GM23338 (cell line): ENCODE measurements around the gene SEMA4D. TPM values are rescaled to one million over a fixed set of nuclear protein-coding genes. Genes with fewer than 3 reads are reported as not detected.
"Not testable (repeated sequence)": the region's sequence is repeated elsewhere in the genome, so short reads cannot be mapped to it uniquely, and the experiment has no call there.

Experiments used
- ATAC-seq: fragments of 200-7000 bp; cut with Tn5 transposase; 3 replicates; pipeline ENCODE4 v1.9.1; 2020
- DNase-seq: peaks from one replicate; pipeline ENCODE4 v3.0.0-alpha.2; 2015; ENCODE audit warnings: low spot score
- H2AFZ ChIP-seq: fragments of 200-600 bp; sonication (generic); 2 replicates; pipeline ENCODE4 v1.8.0; 2016; ENCODE audit warnings: antibody characterized with exemption, mild to moderate bottlenecking, moderate library complexity
- H3F3A ChIP-seq: fragments of 200-600 bp; sonication (generic); replicated peaks from 2 replicates; pipeline ENCODE4 v1.8.0; 2017; ENCODE audit warnings: antibody characterized with exemption, mixed run types, low read depth
- H3K27ac ChIP-seq: fragments of 200-600 bp; sonication (generic); 2 replicates; pipeline ENCODE4 v1.6.1; 2016; ENCODE audit warnings: low read depth
- H3K27me3 ChIP-seq: fragments of 200-600 bp; sonication (generic); 2 replicates; pipeline ENCODE4 v1.8.0; 2016; ENCODE audit warnings: mild to moderate bottlenecking, mixed run types, moderate library complexity; ENCODE audit not compliant: insufficient read depth
- H3K36me3 ChIP-seq: fragments of 200-600 bp; sonication (generic); 2 replicates; pipeline ENCODE4 v1.8.0; 2016; ENCODE audit warnings: mild to moderate bottlenecking; ENCODE audit not compliant: insufficient read depth
- H3K4me1 ChIP-seq: fragments of 200-600 bp; sonication (generic); 2 replicates; pipeline ENCODE4 v1.8.0; 2016; ENCODE audit warnings: mild to moderate bottlenecking, moderate library complexity; ENCODE audit not compliant: insufficient read depth
- H3K4me2 ChIP-seq: fragments of 200-600 bp; sonication (generic); 2 replicates; pipeline ENCODE4 v1.7.1; 2017; ENCODE audit warnings: mixed run types
- H3K4me3 ChIP-seq: fragments of 200-600 bp; sonication (generic); 2 replicates; pipeline ENCODE4 v1.6.1; 2016; ENCODE audit warnings: mixed run types
- H3K79me2 ChIP-seq: fragments of 200-600 bp; sonication (generic); replicated peaks from 2 replicates; pipeline ENCODE4 v1.8.0; 2017; ENCODE audit warnings: mild to moderate bottlenecking; ENCODE audit not compliant: insufficient read depth
- H3K9me2 ChIP-seq: fragments of 200-600 bp; sonication (generic); 2 replicates; pipeline ENCODE4 v1.8.0; 2017; ENCODE audit not compliant: insufficient read depth
- H4K20me1 ChIP-seq: fragments of 200-600 bp; sonication (generic); replicated peaks from 2 replicates; pipeline ENCODE4 v1.8.0; 2017; ENCODE audit warnings: mild to moderate bottlenecking; ENCODE audit not compliant: insufficient read depth
- H3K27ac Mint-ChIP-seq: 2 replicates; pipeline ENCODE4 v1.8.0; 2020; ENCODE audit warnings: inconsistent platforms, mild to moderate bottlenecking, moderate library complexity, mixed read lengths
- H3K27me3 Mint-ChIP-seq: 3 replicates; pipeline ENCODE4 v1.8.0; 2022; ENCODE audit warnings: low read depth, mild to moderate bottlenecking, moderate library complexity, mixed read lengths, inconsistent platforms; ENCODE audit not compliant: insufficient read depth, poor library complexity
- H3K36me3 Mint-ChIP-seq: 3 replicates; pipeline ENCODE4 v1.8.0; 2021; ENCODE audit warnings: low read depth, mild to moderate bottlenecking, inconsistent platforms, moderate library complexity, mixed read lengths
- H3K4me1 Mint-ChIP-seq: 3 replicates; pipeline ENCODE4 v1.8.0; 2020; ENCODE audit warnings: mild to moderate bottlenecking, inconsistent platforms, mixed read lengths
- H3K4me3 Mint-ChIP-seq: 3 replicates; pipeline ENCODE4 v1.8.0; 2021; ENCODE audit warnings: moderate library complexity, mild to moderate bottlenecking, inconsistent platforms, mixed read lengths
- H3K9me3 Mint-ChIP-seq: 3 replicates; pipeline ENCODE4 v1.8.0; 2020; ENCODE audit warnings: moderate library complexity, mild to moderate bottlenecking, inconsistent platforms, mixed read lengths
- REST ChIP-seq: IDR thresholded peaks from one replicate; pipeline ENCODE4 v1.6.1; 2018; ENCODE audit warnings: antibody characterized with exemption; ENCODE audit not compliant: unreplicated experiment
- STAT1 ChIP-seq: IDR thresholded peaks from one replicate; pipeline ENCODE4 v1.6.1; 2016; ENCODE audit warnings: antibody characterized with exemption; ENCODE audit not compliant: unreplicated experiment
- polyA plus RNA-seq: library from polyadenylated mRNA; unstranded; fragments of >200 nt; fragmentation: Nextera tagmentation; extraction: Ambion mirVana; gene quantifications from 2 replicates; pipeline ENCODE4 v1.2.1, GENCODE V29; 2016
- total RNA-seq: library from RNA; depleted of rRNA; stranded (reverse); fragments of >200 nt; shearing (Covaris generic); gene quantifications from 2 replicates; pipeline ENCODE4 v1.2.3, GENCODE V29; 2014

The SEMA4D gene
- total and polyA plus RNA-seq, 2 experiments from 2014 or later: 19.3 to 63.0 TPM

- Mint-ChIP-seq H3K27ac (no peak overlapping the region), H3K27me3 (peaks cover 10% of the 10 kb centered on the region), H3K9me3 (0 out of 3 replicates have a peak, but pooled peaks cover 6% of the 10 kb centered on the region), H3K4me1 (peaks cover 55% of the 10 kb centered on the region), H3K4me3 (no peak overlapping the region), H3K36me3 (peaks cover 23% of the 10 kb centered on the region)
- Histone ChIP-seq H3K4me2 (no peak overlapping the region), H2AFZ (no peak overlapping the region), H3K4me3 (no peak overlapping the region), H3F3A (no peaks in the 10 kb centered on the region), H3K79me2 (peaks cover 86% of the 10 kb centered on the region), H3K27me3 (no peaks in the 10 kb centered on the region), H4K20me1 (peaks cover 15% of the 10 kb centered on the region), H3K9me2 (no peaks in the 10 kb centered on the region), H3K4me1 (peaks cover 29% of the 10 kb centered on the region), H3K36me3 (no peaks in the 10 kb centered on the region), H3K27ac (no peak overlapping the region)
- TF ChIP-seq STAT1 (no peak), REST (no peak)
- no peak for DNase-seq
- ATAC-seq: no peak
These were observed 16.4 kb downstream of the SEMA4D start for GRCh38 chr9:89481538-89481915.

GRCh38 chr9:89480825-89481537, 16.9 kb downstream of the SEMA4D start:
- H3K27me3 ChIP-seq: no peaks in the 10 kb centered on the region
- H3K4me2 ChIP-seq: no peak overlapping the region
- Mint-ChIP-seq H3K27me3 (peaks cover 10% of the 10 kb centered on the region), H3K4me1 (peaks cover 52% of the 10 kb centered on the region), H3K4me3 (no peak overlapping the region), H3K9me3 (0 out of 3 replicates have a peak, but pooled peaks cover 6% of the 10 kb centered on the region), H3K36me3 (peaks cover 23% of the 10 kb centered on the region), H3K27ac (no peak overlapping the region; the same call in 1 of the 2 replicates)
- H3K27ac ChIP-seq: no peak overlapping the region
- ATAC-seq (no peak), DNase-seq (no peak)
- no peaks in the 10 kb centered on the region for H3K36me3 ChIP-seq
- peaks cover 15% of the 10 kb centered on the region for H4K20me1 ChIP-seq
- TF ChIP-seq STAT1: no peak
- no peak overlapping the region for H3K4me3 ChIP-seq
- H3K4me1 ChIP-seq: peaks cover 29% of the 10 kb centered on the region
- no peaks in the 10 kb centered on the region for H3F3A ChIP-seq
- no peaks in the 10 kb centered on the region for H3K9me2 ChIP-seq
- no peak overlapping the region for H2AFZ ChIP-seq
- H3K79me2 ChIP-seq: peaks cover 86% of the 10 kb centered on the region

GRCh38 chr9:89480372-89480771, 17.5 kb downstream of the SEMA4D start:
- Mint-ChIP-seq H3K4me1 (peaks cover 52% of the 10 kb centered on the region), H3K36me3 (peaks cover 23% of the 10 kb centered on the region)
- not testable (repeated sequence) for ATAC-seq, H3K4me3 ChIP-seq, H3K9me3 Mint-ChIP-seq, H3K9me2 ChIP-seq, H3K4me3 Mint-ChIP-seq, H3K27ac ChIP-seq, DNase-seq, H3K27me3 ChIP-seq, H3K27me3 Mint-ChIP-seq, H3K27ac Mint-ChIP-seq, H3K36me3 ChIP-seq, H3K4me2 ChIP-seq, H2AFZ ChIP-seq, H3F3A ChIP-seq
- peaks cover 15% of the 10 kb centered on the region for H4K20me1 ChIP-seq
- peaks cover 86% of the 10 kb centered on the region for H3K79me2 ChIP-seq
- H3K4me1 ChIP-seq: peaks cover 29% of the 10 kb centered on the region

- ATAC-seq, H2AFZ ChIP-seq, H3K4me2 ChIP-seq, DNase-seq, H3K27me3 ChIP-seq, H3K27ac ChIP-seq, H3K4me3 Mint-ChIP-seq, H3K27me3 Mint-ChIP-seq, H3K36me3 ChIP-seq, H3F3A ChIP-seq, H3K9me2 ChIP-seq, H3K4me3 ChIP-seq, H3K9me3 Mint-ChIP-seq: not testable (repeated sequence)
- peaks cover 52% of the 10 kb centered on the region for H3K4me1 Mint-ChIP-seq
- Histone ChIP-seq H3K4me1 (peaks cover 29% of the 10 kb centered on the region), H3K79me2 (peaks cover 86% of the 10 kb centered on the region), H4K20me1 (peaks cover 11% of the 10 kb centered on the region)
- H3K36me3 Mint-ChIP-seq: peaks cover 23% of the 10 kb centered on the region
- H3K27ac Mint-ChIP-seq: peak overlapping the region; percentile 15; the same call in 1 of the 2 replicates
These were observed 18.3 kb downstream of the SEMA4D start for GRCh38 chr9:89479669-89480011.
